ENCODE measurements around the gene ADAM21.

GRCh38 chr14:70451874-70452273, at the start of gene ADAM21:
- no peak for TF ChIP-seq MAX (IDR thresholded peaks at IDR 0.05; ENCODE audit: insufficient read depth, insufficient read length)
- TF ChIP-seq CTCF (IDR thresholded peaks at IDR 0.05; ENCODE audit: extremely low read depth in 1 of 2, insufficient read depth in 1 of 2, low read depth in 1 of 2, low read length in 2 of 2) = no peak
- no peak for TF ChIP-seq JUN (IDR thresholded peaks at IDR 0.05; ENCODE audit: borderline replicate concordance, insufficient read depth, insufficient read length, low read depth)
- TF ChIP-seq POLR2A (IDR thresholded peaks at IDR 0.05; ENCODE audit: low read depth, low read length) = no peak
- TF ChIP-seq GATA2 (IDR thresholded peaks at IDR 0.05; ENCODE audit: insufficient read depth, insufficient read length, low read depth, low read length) = no peak
- TF ChIP-seq EZH2 (IDR thresholded peaks at IDR 0.05; ENCODE audit: borderline replicate concordance, low read depth, low read length, severe bottlenecking) = no peak

Measured in endothelial cell of umbilical vein (primary cell).